K562 (cell line): ENCODE data around the gene SDC1. TPM values are rescaled to one million over a fixed set of nuclear protein-coding genes. Genes with fewer than 3 reads are reported as not detected.

Experiments used
- ARHGAP35 ChIP-seq: fragments of 450-650 bp; IDR thresholded peaks from 2 replicates; pipeline ENCODE4 v1.6.1; 2018; ENCODE audit not compliant: partially characterized antibody
- CC2D1A ChIP-seq: fragments of 450-650 bp; IDR thresholded peaks from 2 replicates; pipeline ENCODE4 v1.6.1; 2017; ENCODE audit warnings: mild to moderate bottlenecking
- E2F8 ChIP-seq: fragments of 450-650 bp; IDR thresholded peaks from 2 replicates; pipeline ENCODE4 v1.7.1; 2018; ENCODE audit warnings: mild to moderate bottlenecking, low read depth; ENCODE audit not compliant: partially characterized antibody
- MCM5 ChIP-seq: fragments of 450-650 bp; IDR thresholded peaks from 2 replicates; pipeline ENCODE4 v1.6.1; 2016; ENCODE audit warnings: low read depth
- NCOA4 ChIP-seq: fragments of 450-650 bp; IDR thresholded peaks from 2 replicates; pipeline ENCODE4 v1.6.1; 2018; ENCODE audit warnings: mild to moderate bottlenecking; ENCODE audit not compliant: partially characterized antibody
- SMAD4 ChIP-seq: fragments of 250-450 bp; sonication (Bioruptor Pico); conservative IDR thresholded peaks from 2 replicates; pipeline ENCODE4 v1.8.0; 2021; ENCODE audit warnings: inconsistent platforms, mild to moderate bottlenecking, moderate library complexity
- ZBTB12 ChIP-seq: fragments of 250-450 bp; sonication (Bioruptor Pico); IDR thresholded peaks from 2 replicates; pipeline ENCODE4 v1.4.0; 2020
- ZFP30 ChIP-seq: fragments of 250-450 bp; sonication (Bioruptor Pico); IDR thresholded peaks from 2 replicates; pipeline ENCODE4 v1.8.0; 2022; ENCODE audit warnings: moderate library complexity, mild to moderate bottlenecking, inconsistent platforms, borderline replicate concordance
- ZNF133 ChIP-seq: fragments of 250-450 bp; sonication (Bioruptor Pico); IDR thresholded peaks from 2 replicates; pipeline ENCODE4 v1.4.0; 2020; ENCODE audit warnings: mild to moderate bottlenecking
- ZNF263 ChIP-seq: sonication (generic); formaldehyde crosslinking; IDR thresholded peaks from 2 replicates; pipeline ENCODE4 v1.8.0; 2022; ENCODE audit warnings: mild to moderate bottlenecking, missing genetic modification reagents, borderline replicate concordance
- polyA plus RNA-seq, 8 experiments: library from polyadenylated mRNA; depleted of rRNA in 4 of 8; stranded (reverse) in 5 of 8; unstranded in 3 of 8; fragments of >200 nt; fragmentation: Nextera tagmentation in 2 of 8; fragmentation: Illumina TruSeq in 1 of 8; extraction: Ambion mirVana in 2 of 8; extraction: Trizol in 1 of 8; gene quantifications; 2 replicates each; pipeline versions ENCODE4 v1.2.1 to v1.2.3, GENCODE V29; 2011 to 2014; ENCODE audit warnings: inconsistent platforms in 1 of 8, missing spikeins in 1 of 8
- total RNA-seq, 7 experiments: library from RNA; depleted of rRNA in 6 of 7; stranded (reverse); fragments of >200 nt in 6 of 7; fragmentation: Illumina TruSeq in 2 of 7; extraction: Trizol in 2 of 7; gene quantifications; 2 replicates each; pipeline versions ENCODE4 v1.2.1 to v1.2.3, GENCODE V29; 2011 to 2021; ENCODE audit warnings: low replicate concordance in 1 of 7
- TF ChIP-seq, protein P1 (sequence below): sonication (generic); formaldehyde crosslinking; IDR thresholded peaks from 2 replicates; pipeline ENCODE4 v1.8.0; 2022; ENCODE audit warnings: mild to moderate bottlenecking, low read depth, missing genetic modification reagents

The SDC1 gene
- total and polyA plus RNA-seq, 9 of the 15 experiments (the other 6 are each of a cell fraction or from before 2014, with no cell fraction given): 0.06 to 2.7 (median 0.49) TPM

DNA sequence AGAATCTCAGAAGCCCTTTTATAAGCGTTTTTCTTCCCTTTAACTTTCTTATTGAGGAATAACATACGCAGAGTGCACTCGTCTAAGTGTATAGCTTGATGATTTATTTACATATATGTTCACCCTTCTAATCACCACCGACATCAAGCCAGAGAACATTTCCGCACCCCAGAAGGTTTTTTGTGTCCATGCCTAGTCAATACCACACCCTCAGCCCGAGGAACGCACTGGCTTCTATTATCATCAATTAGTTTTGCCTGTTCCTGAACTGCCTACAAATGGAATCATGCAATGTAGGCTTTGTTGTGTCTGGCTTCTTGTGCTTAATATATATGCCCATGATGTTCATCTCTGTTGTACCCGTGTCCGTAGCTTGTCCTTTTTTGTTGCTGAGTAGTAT is 27.7 kb downstream of the SDC1 start (continued):
- TF ChIP-seq E2F8: no peak
- no peak for TF ChIP-seq ZNF263
- TF ChIP-seq ZFP30 (CRISPR knock-in tag): no peak
- TF ChIP-seq SMAD4 (CRISPR knock-in tag): no peak
- no peak for TF ChIP-seq NCOA4
- TF ChIP-seq, protein P1, sequence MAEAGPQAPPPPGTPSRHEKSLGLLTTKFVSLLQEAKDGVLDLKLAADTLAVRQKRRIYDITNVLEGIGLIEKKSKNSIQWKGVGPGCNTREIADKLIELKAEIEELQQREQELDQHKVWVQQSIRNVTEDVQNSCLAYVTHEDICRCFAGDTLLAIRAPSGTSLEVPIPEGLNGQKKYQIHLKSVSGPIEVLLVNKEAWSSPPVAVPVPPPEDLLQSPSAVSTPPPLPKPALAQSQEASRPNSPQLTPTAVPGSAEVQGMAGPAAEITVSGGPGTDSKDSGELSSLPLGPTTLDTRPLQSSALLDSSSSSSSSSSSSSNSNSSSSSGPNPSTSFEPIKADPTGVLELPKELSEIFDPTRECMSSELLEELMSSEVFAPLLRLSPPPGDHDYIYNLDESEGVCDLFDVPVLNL: no peak
- no peak for TF ChIP-seq ZBTB12 (CRISPR knock-in tag)
- TF ChIP-seq ARHGAP35: no peak
- TF ChIP-seq ZNF133: no peak
- no peak for TF ChIP-seq CC2D1A
- no peak for TF ChIP-seq MCM5
